Measurements from ENCODE around the gene GP5. TPM values are rescaled to one million over a fixed set of nuclear protein-coding genes. Genes with fewer than 3 reads are reported as not detected.

GP5 gene
- total and polyA plus RNA-seq, 7 experiments from 2014 or later = 1.4 to 11.3 (median 6.2) TPM

GRCh38 chr3:194346035-194346434 is 53.0 kb downstream of the GP5 start:
- H3K27me3 Mint-ChIP-seq = peaks cover 0 to 7% (median 7%) of the 10 kb centered on the region in 5 donors

More at GRCh38 chr3:194346035-194346434, 53.0 kb downstream of the GP5 start:
- intact Hi-C loops (cut with micrococcal nuclease) = no loop called here
- Mint-ChIP-seq H3K36me3 (no peaks in the 10 kb centered on the region), H3K27ac (no peak overlapping the region), H3K4me1 (peaks cover 0 to 5% (median 0%) of the 10 kb centered on the region in 7 donors), H3K4me3 (no peak overlapping the region), H3K9me3 (no peaks in the 10 kb centered on the region)
- H3K36me3 ChIP-seq (ENCODE audit: control insufficient read depth in 2 of 3, insufficient read depth in 3 of 3, low read length in 3 of 3) = no peaks in the 10 kb centered on the region
- no peak overlapping the region for H3K27ac ChIP-seq (ENCODE audit: low read depth, low read length)
- ATAC-seq = no peak
- H3K27me3 ChIP-seq (ENCODE audit: control insufficient read depth in 2 of 2, insufficient read depth in 2 of 2, low read length in 2 of 2) = no peaks in the 10 kb centered on the region
- no peak overlapping the region for H3K4me3 ChIP-seq (ENCODE audit: low read length)
- no peak for DNase-seq
- no peaks in the 10 kb centered on the region for H3K9me3 ChIP-seq (ENCODE audit: control insufficient read depth in 2 of 3, low read length in 3 of 3)
- CTCF ChIA-PET = interaction anchor here (1.1 to 15.7 kb wide), 5 partner anchors 9 to 56 kb away, joined by 3 to 256 read pairs (median 5); partner anchors contain the start of gene GP5
- POLR2A ChIA-PET = no interaction called here
- no peaks in the 10 kb centered on the region for H3K4me1 ChIP-seq (ENCODE audit: control insufficient read depth in 2 of 2, insufficient read depth in 2 of 2, low read length in 2 of 2)

Other genes starting within 250 kb of the GP5 start
- gene CPN2, start 47.9 kb downstream of the GP5 start, total RNA-seq = not detected
- not detected for gene CPN2, start 47.9 kb downstream of the GP5 start, polyA plus RNA-seq
- gene LRRC15, start 29.5 kb downstream of the GP5 start, total RNA-seq = not detected
- not detected for gene LRRC15, start 29.5 kb downstream of the GP5 start, polyA plus RNA-seq
- 10 to 100 TPM; 46.5 to 81.8 (median 58.4) TPM for gene ATP13A3, start 87.7 kb upstream of the GP5 start, total RNA-seq
- gene ATP13A3, start 87.7 kb upstream of the GP5 start, polyA plus RNA-seq = 1 to 10 TPM; 4.6 to 6.2 TPM
- 1 to 10 TPM in 4 of 5 experiments, under 1 TPM in 1; 0.86 to 2.6 (median 1.4) TPM for gene TMEM44, start 234.2 kb upstream of the GP5 start, total RNA-seq
- gene TMEM44, start 234.2 kb upstream of the GP5 start, polyA plus RNA-seq = under 1 TPM; 0.33 to 0.37 TPM

All from naive thymus-derived CD4-positive, alpha-beta T cell (primary cell).